OCI-M1 (cell line): ENCODE results near the gene DENND1A.
"Not testable (repeated sequence)": the region's sequence is repeated elsewhere in the genome, so short reads cannot be mapped to it uniquely, and the experiment has no call there.

Source experiments
- DNase-seq: peaks from one replicate; lab custom pipeline; 2025; lab: John Stamatoyannopoulos, UW

DENND1A gene

GRCh38 chr9:123923377-123923776, 6.5 kb downstream of the DENND1A start:
- no peak for DNase-seq

- DNase-seq, result no peak
Observed at GRCh38 chr9:123922911-123923310, 7.0 kb downstream of the DENND1A start.

- DNase-seq, result no peak
Observed at GRCh38 chr9:123922431-123922830, 7.5 kb downstream of the DENND1A start.

GRCh38 chr9:123914517-123915196, 15.3 kb downstream of the DENND1A start:
- no peak for DNase-seq

GRCh38 chr9:123912167-123912897, 17.6 kb downstream of the DENND1A start:
- DNase-seq, result peak; percentile 9

GRCh38 chr9:123911024-123911423, 18.9 kb downstream of the DENND1A start:
- no peak for DNase-seq

GRCh38 chr9:123909192-123909591, 20.7 kb downstream of the DENND1A start:
- DNase-seq, result not testable (repeated sequence)

GRCh38 chr9:123903550-123903949, 26.4 kb downstream of the DENND1A start:
- not testable (repeated sequence) for DNase-seq

GRCh38 chr9:123894822-123895221, 35.1 kb downstream of the DENND1A start:
- DNase-seq, result peak; percentile 18

- DNase-seq, result no peak
Observed at GRCh38 chr9:123893831-123894460, 36.0 kb downstream of the DENND1A start.

- no peak for DNase-seq
Observed at GRCh38 chr9:123893115-123893514, 36.8 kb downstream of the DENND1A start.

GRCh38 chr9:123887837-123888236, 42.1 kb downstream of the DENND1A start:
- no peak for DNase-seq

- DNase-seq, result not testable (repeated sequence)
Observed at GRCh38 chr9:123885834-123886233, 44.1 kb downstream of the DENND1A start.

GRCh38 chr9:123883634-123884033, 46.3 kb downstream of the DENND1A start:
- no peak for DNase-seq

GRCh38 chr9:123881604-123882003, 48.3 kb downstream of the DENND1A start:
- no peak for DNase-seq

- DNase-seq, result no peak
Observed at GRCh38 chr9:123880420-123880819, 49.5 kb downstream of the DENND1A start.

- no peak for DNase-seq
Observed at GRCh38 chr9:123876750-123877149, 53.2 kb downstream of the DENND1A start.

- no peak for DNase-seq
Observed at GRCh38 chr9:123872710-123873109, 57.2 kb downstream of the DENND1A start.

- no peak for DNase-seq
Observed at GRCh38 chr9:123871781-123872180, 58.1 kb downstream of the DENND1A start.

GRCh38 chr9:123868002-123868401, 61.9 kb downstream of the DENND1A start:
- peak; percentile 81 for DNase-seq

GRCh38 chr9:123867034-123867433, 62.9 kb downstream of the DENND1A start:
- peak; percentile 78 for DNase-seq

- DNase-seq, result peak; percentile 49
Observed at GRCh38 chr9:123866497-123866896, 63.4 kb downstream of the DENND1A start.
